GM19455 (cell line): ENCODE results near the gene TEDC2.

ENCODE experiments used
- ATAC-seq: cut with Tn5 transposase; IDR thresholded peaks from one replicate; pipeline ENCODE4 v1.9.1; 2021; ENCODE audit not compliant: unreplicated experiment

TEDC2 gene

GRCh38 chr16:2464333-2464732 lies 4.4 kb downstream of the TEDC2 start:
- ATAC-seq, result no peak

GRCh38 chr16:2465653-2466415 lies 5.9 kb downstream of the TEDC2 start:
- no peak for ATAC-seq

GRCh38 chr16:2466667-2467527 lies 7.0 kb downstream of the TEDC2 start:
- ATAC-seq, result no peak

GRCh38 chr16:2467528-2468232 lies 7.8 kb downstream of the TEDC2 start:
- no peak for ATAC-seq

GRCh38 chr16:2468233-2468724 lies 8.4 kb downstream of the TEDC2 start:
- ATAC-seq, result no peak

- no peak for ATAC-seq
These were observed 9.0 kb downstream of the TEDC2 start for GRCh38 chr16:2468725-2469398.

- no peak for ATAC-seq
These were observed 9.7 kb downstream of the TEDC2 start for GRCh38 chr16:2469399-2470233.

- ATAC-seq, result no peak
These were observed 10.3 kb downstream of the TEDC2 start for GRCh38 chr16:2470234-2470601.

- ATAC-seq, result no peak
These were observed 10.7 kb downstream of the TEDC2 start for GRCh38 chr16:2470603-2471015.

- ATAC-seq, result no peak
These were observed 11.2 kb downstream of the TEDC2 start, which contains the start of gene NTN3 for GRCh38 chr16:2471016-2471652. Gene NTN3, plus strand, starts transcription at chr16:2471297. Its CDS starts 405 bp downstream, at chr16:2471702.

GRCh38 chr16:2471653-2472487 lies 12.0 kb downstream of the TEDC2 start:
- no peak for ATAC-seq

- ATAC-seq, result no peak
These were observed 12.6 kb downstream of the TEDC2 start for GRCh38 chr16:2472488-2472864.

GRCh38 chr16:2472885-2473445 lies 13.1 kb downstream of the TEDC2 start:
- ATAC-seq, result no peak

- no peak for ATAC-seq
These were observed 13.6 kb downstream of the TEDC2 start for GRCh38 chr16:2473446-2473926.

- ATAC-seq, result peak; percentile 6
These were observed 14.3 kb downstream of the TEDC2 start for GRCh38 chr16:2473999-2474876.

- ATAC-seq, result peak; percentile 62
These were observed 15.0 kb downstream of the TEDC2 start, which contains the start of gene TBC1D24 for GRCh38 chr16:2474877-2475412. Gene TBC1D24, plus strand, starts transcription at chr16:2475127. Its CDS starts 21,022 bp downstream, at chr16:2496149.
